HCT116 (cell line): Measurements from ENCODE around the gene COPS6. TPM values are rescaled to one million over a fixed set of nuclear protein-coding genes. Genes with fewer than 3 reads are reported as not detected.

Experiments used
- ATAC-seq: fragments of 200-7000 bp; cut with Tn5 transposase; 2 replicates; pipeline ENCODE4 v1.9.1; 2020; ENCODE audit warnings: mild to moderate bottlenecking, moderate library complexity
- BruUV-seq: library from RNA; stranded (reverse); fragments of 400-500 nt; replicated peaks from 2 replicates; lab custom pipeline; 2021; lab: Mats Ljungman, UMichigan
- CTCF ChIA-PET: fragments of 300-600 bp; sonication (Branson Sonifier 250); formaldehyde crosslinking; loops from one replicate; lab custom pipeline; 2021; ENCODE audit warnings: antibody characterized with exemption; lab: Charles Lee
- POLR2A ChIA-PET: fragments of 300-600, 350-600 bp; sonication (Branson Sonifier 250); formaldehyde crosslinking; loops from one replicate; lab custom pipeline; 2021; ENCODE audit warnings: antibody characterized with exemption; lab: Charles Lee
- RAD21 ChIA-PET, 2 experiments: fragments of 300-600 bp; sonication (Branson Sonifier 250); formaldehyde crosslinking; loops; one replicate each; lab custom pipeline; 2023; ENCODE audit warnings: low total read pairs in 2 of 2; ENCODE audit not compliant: uncharacterized antibody in 2 of 2, unreplicated experiment in 2 of 2, low non-redundant PET in 1 of 2; lab: Charles Lee
- DNase-seq: peaks from one replicate; pipeline ENCODE4 v3.0.0-alpha.2; 2010; ENCODE audit warnings: low read depth, low spot score
- H2AFZ ChIP-seq: fragments of 200-600 bp; shearing (Covaris generic), sonication (generic); 2 replicates; pipeline ENCODE4 v1.6.1; 2017; ENCODE audit warnings: low read depth, mixed run types, mixed read lengths, antibody characterized with exemption, low read length; ENCODE audit not compliant: poor library complexity, severe bottlenecking
- H3K27ac ChIP-seq: 2 replicates; pipeline ENCODE4 v1.5.1; 2012; ENCODE audit warnings: low read depth, low read length
- H3K27me3 ChIP-seq: fragments of 200-600 bp; sonication (generic); 2 replicates; pipeline ENCODE4 v1.6.1; 2016; ENCODE audit warnings: mixed run types, low read length, mixed read lengths; ENCODE audit not compliant: insufficient read depth
- H3K36me3 ChIP-seq, 2 experiments: fragments of 200-500 bp in 1 of 2; fragments of 200-600 bp in 1 of 2; sonication (Bioruptor generic) in 1 of 2; sonication (generic) in 1 of 2; 2 replicates each; pipeline versions ENCODE4 v1.5.1 to v1.6.1; 2014 to 2016; ENCODE audit warnings: low read length in 2 of 2, inconsistent platforms in 1 of 2, mixed read lengths in 1 of 2, mixed run types in 1 of 2; ENCODE audit not compliant: insufficient read depth in 2 of 2, control insufficient read depth in 1 of 2
- H3K4me1 ChIP-seq, 2 experiments: fragments of 200-600 bp in 1 of 2; sonication (generic) in 1 of 2; 2 replicates each; pipeline versions ENCODE4 v1.5.1 to v1.6.1; 2012 to 2017; ENCODE audit warnings: low read length in 2 of 2, inconsistent platforms in 1 of 2, mild to moderate bottlenecking in 1 of 2, mixed read lengths in 1 of 2, mixed run types in 1 of 2, moderate library complexity in 1 of 2; ENCODE audit not compliant: insufficient read depth in 2 of 2, control insufficient read depth in 1 of 2
- H3K4me2 ChIP-seq: fragments of 200-600 bp; sonication (generic); 2 replicates; pipeline ENCODE4 v1.6.1; 2017; ENCODE audit warnings: mixed run types, low read length, mixed read lengths
- H3K4me3 ChIP-seq, 2 experiments: fragments of 200-600 bp in 1 of 2; sonication (generic) in 1 of 2; replicated peaks in 1 of 2; 2 replicates each; pipeline ENCODE4 v1.5.1; 2011 to 2016; ENCODE audit warnings: low read length in 2 of 2, control low read depth in 1 of 2, low read depth in 1 of 2, mild to moderate bottlenecking in 1 of 2, mixed read lengths in 1 of 2, mixed run types in 1 of 2
- H3K79me2 ChIP-seq: fragments of 200-600 bp; sonication (generic); 2 replicates; pipeline ENCODE4 v1.6.1; 2017; ENCODE audit warnings: mild to moderate bottlenecking, mixed run types, low read length, moderate library complexity, mixed read lengths; ENCODE audit not compliant: insufficient read depth
- H3K9ac ChIP-seq: fragments of 200-600 bp; sonication (generic); 2 replicates; pipeline ENCODE4 v1.6.1; 2016; ENCODE audit warnings: low read length, mixed read lengths
- H3K9me2 ChIP-seq: fragments of 200-600 bp; sonication (generic), shearing (Covaris generic); 2 replicates; pipeline ENCODE4 v1.6.1; 2017; ENCODE audit warnings: mixed run types, mild to moderate bottlenecking, moderate library complexity; ENCODE audit not compliant: insufficient read depth
- H3K9me3 ChIP-seq, 2 experiments: fragments of 200-500 bp in 1 of 2; fragments of 200-600 bp in 1 of 2; sonication (Bioruptor generic) in 1 of 2; sonication (generic) in 1 of 2; 2 replicates each; pipeline ENCODE4 v1.6.1; 2014 to 2017; ENCODE audit warnings: low read length in 2 of 2, mixed read lengths in 2 of 2, inconsistent platforms in 1 of 2, low read depth in 1 of 2, mild to moderate bottlenecking in 1 of 2, mixed run types in 1 of 2, moderate library complexity in 1 of 2; ENCODE audit not compliant: control insufficient read depth in 1 of 2, insufficient read depth in 1 of 2
- H4K20me1 ChIP-seq: fragments of 200-600 bp; sonication (generic), shearing (Covaris generic); 2 replicates; pipeline ENCODE4 v1.6.1; 2017; ENCODE audit warnings: mixed run types, mild to moderate bottlenecking, moderate library complexity; ENCODE audit not compliant: insufficient read depth
- CBX3 ChIP-seq: IDR thresholded peaks from 2 replicates; pipeline ENCODE4 v1.6.1; 2012; ENCODE audit warnings: low read depth
- CEBPB ChIP-seq: IDR thresholded peaks from 2 replicates; pipeline ENCODE4 v1.6.1; 2012; ENCODE audit warnings: low read depth
- ELF1 ChIP-seq: IDR thresholded peaks from 2 replicates; pipeline ENCODE4 v1.6.1; 2012; ENCODE audit warnings: low read depth, borderline replicate concordance
- JUND ChIP-seq: IDR thresholded peaks from 2 replicates; pipeline ENCODE4 v1.6.1; 2012
- POLR2A ChIP-seq: IDR thresholded peaks from 2 replicates; pipeline ENCODE4 v1.7.0; 2011; ENCODE audit warnings: borderline replicate concordance; ENCODE audit not compliant: insufficient read depth, insufficient read length; ENCODE audit errors: extremely low read depth
- REST ChIP-seq: IDR thresholded peaks from 2 replicates; pipeline ENCODE4 v1.6.1; 2012; ENCODE audit warnings: low read depth
- SP1 ChIP-seq: IDR thresholded peaks from 2 replicates; pipeline ENCODE4 v1.6.1; 2012; ENCODE audit warnings: low read depth
- TCF7L2 ChIP-seq: IDR thresholded peaks from 2 replicates; pipeline ENCODE4 v1.7.0; 2011; ENCODE audit warnings: borderline replicate concordance, inconsistent platforms; ENCODE audit not compliant: insufficient read depth, insufficient read length; ENCODE audit errors: extremely low read depth
- ZBTB33 ChIP-seq: IDR thresholded peaks from 2 replicates; pipeline ENCODE4 v1.6.1; 2011; ENCODE audit warnings: mild to moderate bottlenecking, low read length, moderate library complexity; ENCODE audit not compliant: insufficient replicate concordance; ENCODE audit errors: extremely low read depth
- ZNF274 ChIP-seq: fragments of 200-500 bp; sonication (Bioruptor generic); IDR thresholded peaks from 2 replicates; pipeline ENCODE4 v1.6.1; 2014; ENCODE audit warnings: mild to moderate bottlenecking, low read depth, low read length, inconsistent platforms
- intact Hi-C: fragments of 100-400 bp; cut with micrococcal nuclease; formaldehyde crosslinking; loops from 2 replicates; pipeline ENCODE4 v1.10.0; 2022
- total RNA-seq: library from RNA; stranded (reverse); gene quantifications from one replicate; pipeline ENCODE4 v1.2.1, GENCODE V29; 2021; ENCODE audit not compliant: unreplicated experiment
- TF ChIP-seq, protein P1 (sequence below), 3 experiments: fragments of 200-600 bp in 1 of 3; sonication (generic) in 1 of 3; IDR thresholded peaks in 2 of 3; conservative IDR thresholded peaks in 1 of 3; 2 replicates each; pipeline ENCODE4 v1.5.1; 2012 to 2017; ENCODE audit warnings: low read depth in 2 of 3, low read length in 2 of 3, antibody characterized with exemption in 1 of 3, borderline replicate concordance in 1 of 3, control low read depth in 1 of 3, mild to moderate bottlenecking in 1 of 3, mixed read lengths in 1 of 3, mixed run types in 1 of 3, moderate library complexity in 1 of 3; ENCODE audit not compliant: insufficient read depth in 1 of 3

Gene COPS6
- total RNA-seq, 1 experiment from 2014 or later = 126 TPM

GRCh38 chr7:100106633-100107032 lies 17.9 kb downstream of the COPS6 start (continued):
- TF ChIP-seq, protein P1, sequence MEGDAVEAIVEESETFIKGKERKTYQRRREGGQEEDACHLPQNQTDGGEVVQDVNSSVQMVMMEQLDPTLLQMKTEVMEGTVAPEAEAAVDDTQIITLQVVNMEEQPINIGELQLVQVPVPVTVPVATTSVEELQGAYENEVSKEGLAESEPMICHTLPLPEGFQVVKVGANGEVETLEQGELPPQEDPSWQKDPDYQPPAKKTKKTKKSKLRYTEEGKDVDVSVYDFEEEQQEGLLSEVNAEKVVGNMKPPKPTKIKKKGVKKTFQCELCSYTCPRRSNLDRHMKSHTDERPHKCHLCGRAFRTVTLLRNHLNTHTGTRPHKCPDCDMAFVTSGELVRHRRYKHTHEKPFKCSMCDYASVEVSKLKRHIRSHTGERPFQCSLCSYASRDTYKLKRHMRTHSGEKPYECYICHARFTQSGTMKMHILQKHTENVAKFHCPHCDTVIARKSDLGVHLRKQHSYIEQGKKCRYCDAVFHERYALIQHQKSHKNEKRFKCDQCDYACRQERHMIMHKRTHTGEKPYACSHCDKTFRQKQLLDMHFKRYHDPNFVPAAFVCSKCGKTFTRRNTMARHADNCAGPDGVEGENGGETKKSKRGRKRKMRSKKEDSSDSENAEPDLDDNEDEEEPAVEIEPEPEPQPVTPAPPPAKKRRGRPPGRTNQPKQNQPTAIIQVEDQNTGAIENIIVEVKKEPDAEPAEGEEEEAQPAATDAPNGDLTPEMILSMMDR (IDR thresholded peaks at IDR 0.05 in 2 of 3, conservative IDR thresholded peaks at IDR 0.05 in 1 of 3; ENCODE audit: borderline replicate concordance in 1 of 3, insufficient read depth in 1 of 3, low read depth in 2 of 3, low read length in 2 of 3) = no peak
- TF ChIP-seq REST = no peak

GRCh38 chr7:100107125-100107737 lies 18.5 kb downstream of the COPS6 start:
- H3K4me1 ChIP-seq = peaks cover 6 to 11% of the 10 kb centered on the region in 2 experiments; a peak in 3 of 4 replicates
- no peak overlapping the region for H3K27ac ChIP-seq
- CTCF ChIA-PET = no interaction called here
- DNase-seq (no peak), ATAC-seq (no peak)
- RAD21 ChIA-PET = no interaction called here
- intact Hi-C loops = no loop called here
- H3K27me3 ChIP-seq = no peaks in the 10 kb centered on the region
- BruUV-seq = no TSS peak
- H3K36me3 ChIP-seq = peaks cover 3 to 27% of the 10 kb centered on the region in 2 experiments; a peak in 3 of 4 replicates
- H3K79me2 ChIP-seq = peaks cover 5% of the 10 kb centered on the region; the same call in 1 of the 2 replicates
- no peak overlapping the region for H2AFZ ChIP-seq
- no peak overlapping the region for H3K9ac ChIP-seq
- H3K4me3 ChIP-seq = no peak overlapping the region
- H3K9me3 ChIP-seq = no peaks in the 10 kb centered on the region
- no peaks in the 10 kb centered on the region for H3K9me2 ChIP-seq
- TF ChIP-seq POLR2A = no peak
- no peak for TF ChIP-seq CBX3
- TF ChIP-seq ZNF274 = no peak
- TF ChIP-seq TCF7L2 = no peak
- no peak for TF ChIP-seq ZBTB33
- TF ChIP-seq JUND = no peak
- no peak for TF ChIP-seq SP1
- no peak for TF ChIP-seq CEBPB
- TF ChIP-seq ELF1 = no peak
- TF ChIP-seq REST = no peak
- no peaks in the 10 kb centered on the region for H4K20me1 ChIP-seq
- H3K4me2 ChIP-seq = no peak overlapping the region
- POLR2A ChIA-PET = no interaction called here
